Left renal cortex interstitium (tissue), 4 donors: ENCODE results near the gene FAM234B. TPM values are rescaled to one million over a fixed set of nuclear protein-coding genes. Genes with fewer than 3 reads are reported as not detected.
"Not testable (repeated sequence)": the region's sequence is repeated elsewhere in the genome, so short reads cannot be mapped to it uniquely, and the experiment has no call there.

Source experiments
- DNase-seq, 4 donors: peaks; one replicate each; pipeline ENCODE4 v3.0.0-alpha.2; 2013; ENCODE audit warnings: low read depth in 4 of 4, low spot score in 2 of 4, missing footprints in 1 of 4
- polyA plus RNA-seq, 4 donors: library from polyadenylated mRNA; unstranded; fragments of 120-200 nt; gene quantifications; one replicate each; pipeline ENCODE4 v1.2.1, GENCODE V29; 2013; ENCODE audit not compliant: insufficient read length in 4 of 4

FAM234B gene
- polyA plus RNA-seq, 4 donors = 10.3 to 13.6 (median 12.7) TPM

DNA sequence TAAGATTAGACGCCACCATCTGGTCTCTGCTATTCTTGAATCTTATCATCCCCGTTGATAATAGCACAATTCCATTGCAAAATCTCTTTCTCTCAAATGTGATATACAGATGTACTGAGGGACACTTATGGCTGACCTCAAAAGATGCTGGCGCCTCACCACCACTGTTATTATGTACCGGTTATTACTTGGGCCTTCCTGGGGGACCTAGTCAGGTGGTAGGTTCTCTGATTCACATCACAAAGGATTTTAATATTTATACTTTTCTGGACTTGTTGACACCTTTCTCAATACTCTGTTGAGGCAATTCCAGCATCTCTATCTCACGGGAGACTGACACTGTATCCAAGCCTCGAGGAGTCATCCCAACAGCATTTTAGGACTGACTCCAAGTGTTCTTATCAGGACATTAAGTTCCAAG lies 21.3 kb upstream of the FAM234B start:
- DNase-seq = no peak

DNA sequence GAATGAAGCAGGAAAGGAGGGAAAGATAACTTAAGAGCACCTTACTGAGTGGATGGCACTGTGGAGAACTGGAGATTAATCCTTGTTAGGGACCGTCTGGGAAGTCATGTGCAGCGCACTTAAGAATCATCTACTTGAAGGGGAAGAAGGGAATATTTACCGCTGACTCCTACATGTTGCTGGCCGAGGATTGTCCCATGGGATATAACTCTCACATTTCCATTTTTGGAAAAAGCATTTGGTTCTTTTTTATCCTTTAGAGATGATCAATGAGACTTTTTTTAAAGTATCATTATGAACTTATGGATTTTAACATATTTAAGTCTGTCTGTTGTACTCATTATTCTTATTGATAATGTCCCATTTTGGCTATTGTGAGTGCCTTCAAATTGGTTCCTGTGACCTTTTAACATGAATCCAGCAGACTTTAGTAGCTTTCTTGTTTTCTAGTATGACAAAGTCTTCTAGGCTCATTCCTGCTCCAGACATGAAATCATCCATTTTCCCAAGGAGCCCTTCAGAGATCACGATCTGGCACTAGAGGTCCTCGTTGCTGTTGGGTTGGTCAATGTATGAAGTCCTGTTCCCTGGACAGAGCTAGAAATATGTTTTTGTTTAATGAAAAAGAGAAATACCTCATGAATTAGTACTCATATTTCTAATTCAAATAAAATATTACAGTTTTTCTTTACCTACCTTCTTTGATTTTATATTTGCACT lies 20.2 kb upstream of the FAM234B start:
- no peak for DNase-seq

- DNase-seq = no peak
These were observed 19.7 kb upstream of the FAM234B start for GRCh38 chr12:13024531-13024916.

GRCh38 chr12:13026286-13026685 lies 17.9 kb upstream of the FAM234B start:
- no peak for DNase-seq

DNA sequence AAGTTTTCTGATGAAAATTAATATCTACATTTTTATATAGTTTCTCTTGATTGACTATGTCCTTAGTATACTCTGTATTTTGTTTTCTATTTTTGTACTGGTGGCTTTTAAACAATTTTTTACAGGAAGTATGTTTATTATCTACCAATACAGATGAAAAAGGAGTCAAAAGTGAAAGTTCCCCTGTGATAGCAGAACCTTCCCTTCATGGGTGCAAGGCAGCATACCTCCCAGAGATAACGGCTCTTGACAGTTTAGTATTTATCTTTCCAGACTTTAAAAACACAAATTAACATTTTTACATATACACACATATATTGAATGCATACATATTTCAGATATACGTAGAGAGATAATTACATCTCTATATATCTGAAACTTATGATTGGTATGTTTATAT lies 17.1 kb upstream of the FAM234B start:
- DNase-seq = no peak

GRCh38 chr12:13027508-13027907 lies 16.7 kb upstream of the FAM234B start:
- DNase-seq = no peak

DNA sequence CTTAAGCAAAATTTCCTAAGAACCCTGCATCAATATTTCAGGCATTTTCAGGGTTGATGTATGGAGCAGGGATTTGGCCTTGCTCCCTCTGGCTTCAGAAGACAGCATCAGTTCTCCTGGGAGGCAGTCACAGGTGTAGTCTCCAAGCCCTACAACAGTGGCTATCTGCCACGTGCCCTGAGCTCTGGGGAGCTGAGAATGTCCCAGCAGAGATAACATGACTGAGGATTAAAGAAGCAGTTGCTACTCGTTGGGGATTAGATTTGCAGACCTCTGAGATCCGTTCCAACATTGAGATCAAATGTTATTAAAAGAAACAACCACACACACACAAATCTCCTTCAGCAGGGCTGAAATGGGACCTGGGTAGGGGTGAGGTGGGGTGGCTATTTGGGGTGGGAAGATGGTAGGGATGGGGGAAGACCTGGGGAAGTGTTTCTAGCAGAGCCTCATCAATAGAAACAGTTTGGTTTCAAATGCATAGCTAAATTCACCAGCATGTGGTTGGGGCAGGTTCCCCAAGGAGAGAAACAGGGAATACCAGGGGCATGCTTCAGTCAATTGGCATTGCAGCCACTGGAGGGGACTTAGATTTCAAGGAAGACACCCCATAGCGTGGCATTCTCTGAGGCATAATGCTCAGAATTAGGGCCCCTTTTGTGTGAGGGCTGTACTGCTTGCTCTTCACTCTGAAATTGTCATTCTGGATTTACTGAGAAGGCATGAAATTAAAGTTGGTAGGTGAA lies 15.2 kb upstream of the FAM234B start:
- DNase-seq = no peak

DNA sequence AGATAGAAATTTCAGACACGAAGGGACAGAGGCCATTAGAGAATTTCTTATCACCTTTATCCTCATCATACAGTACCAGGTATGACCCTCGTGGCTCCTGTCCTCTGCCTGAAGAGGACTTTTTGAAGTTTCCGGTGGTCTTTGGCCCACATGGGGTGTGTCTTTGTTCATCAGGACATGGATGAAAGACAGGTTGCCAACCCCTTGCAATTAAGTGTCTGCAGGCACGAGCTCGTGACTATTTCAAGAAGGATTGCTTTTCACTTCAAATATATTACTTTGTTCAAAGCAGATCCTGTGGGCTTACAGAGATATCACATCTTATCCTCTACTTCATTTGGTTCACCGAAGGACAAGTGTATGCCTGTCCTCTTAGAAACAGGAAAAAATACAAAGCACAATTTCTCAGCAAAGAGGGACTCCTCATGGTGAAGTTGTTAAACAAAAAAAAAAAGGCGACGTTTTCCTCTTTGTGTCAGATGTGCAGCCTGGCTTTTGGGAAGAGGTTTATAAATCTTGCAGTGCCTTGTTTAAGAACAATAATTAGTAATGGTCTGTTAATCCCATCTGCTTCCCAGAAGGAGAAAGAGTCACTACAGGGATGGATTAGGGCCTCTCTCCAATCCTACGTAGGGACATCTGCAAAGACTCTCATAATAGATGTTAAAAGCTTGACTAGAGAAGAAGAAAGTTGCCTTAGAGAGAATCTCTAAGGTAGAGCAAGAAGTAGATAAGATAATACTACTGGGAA lies 13.5 kb upstream of the FAM234B start:
- no peak for DNase-seq

DNA sequence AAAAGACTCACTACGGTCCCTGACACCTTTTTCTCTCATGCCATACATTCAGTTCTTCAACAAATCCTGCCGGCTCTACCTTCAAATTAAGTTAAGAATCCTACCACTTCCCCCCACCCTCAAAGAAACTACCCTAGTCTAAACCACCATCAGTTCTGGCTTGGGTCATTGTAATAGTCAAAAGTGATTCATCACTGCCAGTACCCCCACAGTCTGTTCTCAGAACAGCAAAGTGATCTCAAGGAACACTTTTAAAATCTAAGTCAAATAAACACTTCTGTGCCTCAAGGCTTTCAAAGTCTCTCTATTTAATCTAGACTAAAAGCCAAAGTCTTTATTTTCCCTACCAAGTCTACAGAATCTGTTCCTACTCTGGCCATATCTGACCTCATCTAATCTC lies 12.0 kb upstream of the FAM234B start:
- no peak for DNase-seq

DNA sequence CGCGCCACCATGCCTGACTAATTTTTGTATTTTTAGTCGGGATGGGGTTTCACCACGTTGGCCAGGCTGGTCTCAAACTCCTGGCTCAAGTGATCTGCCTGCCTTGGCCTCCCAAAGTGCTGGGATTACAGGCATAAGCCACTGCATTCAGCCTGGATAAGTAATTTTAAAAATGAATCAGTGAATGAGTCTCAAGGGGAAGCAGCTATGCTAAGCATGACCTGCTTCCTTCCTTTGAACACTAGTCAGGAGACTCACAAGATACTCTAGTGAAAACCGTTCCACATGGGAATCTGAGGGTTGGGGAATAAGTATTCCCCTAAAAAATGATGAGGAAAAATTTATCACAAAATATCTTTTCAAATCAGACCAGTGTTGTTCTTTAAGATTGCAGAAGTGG lies 10.7 kb upstream of the FAM234B start:
- DNase-seq = no peak

DNA sequence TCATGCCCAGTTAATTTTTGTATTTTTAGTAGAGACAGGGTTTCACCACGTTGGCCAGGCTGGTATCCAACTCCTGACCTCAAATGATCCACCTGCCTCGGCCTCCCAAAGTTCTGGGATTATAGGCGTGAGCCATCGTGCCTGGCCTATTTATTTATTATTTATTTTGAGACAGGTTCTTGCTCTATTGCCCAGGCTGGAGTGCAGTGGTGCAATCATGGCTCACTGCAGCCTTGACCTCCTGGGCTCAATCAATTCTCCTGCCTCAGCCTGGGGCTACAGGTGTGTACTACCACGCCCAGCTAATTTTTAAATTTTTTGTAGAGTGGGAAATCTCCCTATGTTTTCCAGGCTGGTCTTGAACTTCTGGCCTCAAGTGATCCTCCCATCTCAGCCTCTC lies 8.8 kb upstream of the FAM234B start:
- DNase-seq = not testable (repeated sequence)

- no peak for DNase-seq
These were observed 7.3 kb upstream of the FAM234B start for GRCh38 chr12:13036881-13037280.

DNA sequence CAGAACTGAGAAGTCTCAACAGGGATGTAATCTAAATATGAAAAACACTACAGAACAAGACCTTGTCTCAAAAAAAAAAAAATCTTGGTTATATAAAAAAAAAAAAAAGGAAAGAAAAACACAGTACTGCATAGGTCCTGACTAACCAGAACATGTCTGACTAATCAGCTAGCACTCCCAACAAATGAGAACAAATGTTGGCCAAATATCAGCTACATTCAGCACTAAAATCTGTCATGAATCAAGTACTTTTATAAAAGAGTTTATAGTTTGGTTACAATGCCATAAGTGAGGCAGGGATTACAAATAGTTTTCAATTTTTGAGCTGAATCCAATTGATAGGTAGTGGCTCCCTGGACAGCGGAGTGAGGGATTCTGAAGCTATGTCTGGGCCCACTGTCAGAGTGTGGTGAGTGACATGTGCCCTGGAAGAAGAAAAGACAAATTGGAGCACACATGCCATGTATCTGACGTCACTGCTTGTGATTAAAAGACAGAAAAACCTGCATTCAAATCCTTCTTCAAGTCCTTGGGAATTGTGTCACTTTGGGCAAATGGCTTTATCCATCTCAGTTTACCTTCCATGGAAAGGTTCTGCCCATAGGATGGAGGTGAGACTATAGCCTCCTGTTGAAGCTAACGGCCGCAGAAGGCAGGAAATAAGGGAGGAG lies 5.6 kb upstream of the FAM234B start:
- no peak for DNase-seq

DNA sequence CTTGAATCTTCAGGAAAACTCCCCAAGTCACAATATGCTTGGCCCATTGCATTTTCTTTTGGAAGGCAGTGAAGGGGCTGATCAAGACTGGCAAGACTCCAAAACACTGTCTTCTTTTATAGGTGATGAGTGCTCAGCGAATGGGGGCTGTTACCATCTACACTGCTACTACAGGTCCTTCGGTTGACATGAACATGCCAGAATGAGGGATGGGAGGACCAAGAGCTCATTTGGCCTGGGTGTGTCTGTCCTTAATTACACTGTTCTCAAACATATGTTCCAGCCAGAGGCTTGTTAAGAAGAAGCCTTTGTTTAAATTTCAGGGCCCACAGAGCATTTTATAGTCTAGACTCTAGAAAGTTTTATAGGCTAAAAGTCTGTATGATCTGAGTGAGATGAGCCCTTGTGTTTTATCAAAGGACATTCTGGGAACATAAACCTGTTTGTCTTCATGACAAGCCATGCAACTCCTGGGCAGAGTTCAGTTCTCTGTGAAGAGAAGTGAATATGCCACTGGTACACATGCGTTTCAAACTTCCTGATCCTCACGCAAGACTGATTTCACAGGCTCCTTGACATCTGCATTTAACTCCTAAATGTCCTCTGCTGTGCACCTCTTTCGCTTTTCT lies 4.7 kb upstream of the FAM234B start:
- no peak for DNase-seq

- DNase-seq = no peak
These were observed 3.0 kb upstream of the FAM234B start for GRCh38 chr12:13041224-13041623.

- DNase-seq = no peak
These were observed 1.4 kb upstream of the FAM234B start for GRCh38 chr12:13042666-13043230.

GRCh38 chr12:13044906-13045299 lies 722 bp downstream of the FAM234B start:
- DNase-seq = no peak

GRCh38 chr12:13045816-13046215 lies 1.6 kb downstream of the FAM234B start:
- DNase-seq = no peak

- no peak for DNase-seq
These were observed 2.8 kb downstream of the FAM234B start for GRCh38 chr12:13046964-13047363.

GRCh38 chr12:13049816-13050215 lies 5.6 kb downstream of the FAM234B start:
- no peak for DNase-seq
